ENCODE measurements around the gene GOLPH3L.
"Not testable (repeated sequence)": the region's sequence is repeated elsewhere in the genome, so short reads cannot be mapped to it uniquely, and the experiment has no call there.

Gene GOLPH3L

GRCh38 chr1:150615346-150616201 lies 81.4 kb downstream of the GOLPH3L start:
- DNase-seq (ENCODE audit: low spot score), result no peak

GRCh38 chr1:150613061-150613920 lies 83.7 kb downstream of the GOLPH3L start:
- peak; percentile 62 for DNase-seq (ENCODE audit: low spot score)

- DNase-seq (ENCODE audit: low spot score), result no peak
These were observed 85.0 kb downstream of the GOLPH3L start for GRCh38 chr1:150612014-150612345.

GRCh38 chr1:150610576-150610975 lies 86.4 kb downstream of the GOLPH3L start:
- DNase-seq (ENCODE audit: low spot score), result no peak

GRCh38 chr1:150609732-150610131 lies 87.2 kb downstream of the GOLPH3L start:
- DNase-seq (ENCODE audit: low spot score), result no peak

- no peak for DNase-seq (ENCODE audit: low spot score)
These were observed 90.4 kb downstream of the GOLPH3L start for GRCh38 chr1:150606463-150607142.

- not testable (repeated sequence) for DNase-seq (ENCODE audit: low spot score)
These were observed 91.6 kb downstream of the GOLPH3L start for GRCh38 chr1:150605451-150605731.

GRCh38 chr1:150604226-150604588 lies 92.7 kb downstream of the GOLPH3L start:
- no peak for DNase-seq (ENCODE audit: low spot score)

GRCh38 chr1:150603711-150604110 lies 93.2 kb downstream of the GOLPH3L start:
- DNase-seq (ENCODE audit: low spot score), result no peak

GRCh38 chr1:150602372-150602771 lies 94.6 kb downstream of the GOLPH3L start:
- not testable (repeated sequence) for DNase-seq (ENCODE audit: low spot score)

- DNase-seq (ENCODE audit: low spot score), result no peak
These were observed 95.4 kb downstream of the GOLPH3L start for GRCh38 chr1:150601540-150601939.

- not testable (repeated sequence) for DNase-seq (ENCODE audit: low spot score)
These were observed 98.6 kb downstream of the GOLPH3L start for GRCh38 chr1:150598346-150598745.

- DNase-seq (ENCODE audit: low spot score), result no peak
These were observed 100.0 kb downstream of the GOLPH3L start for GRCh38 chr1:150596976-150597375.
